ENCODE results near the gene ATL3. TPM values are rescaled to one million over a fixed set of nuclear protein-coding genes. Genes with fewer than 3 reads are reported as not detected.
"Not testable (repeated sequence)": the region's sequence is repeated elsewhere in the genome, so short reads cannot be mapped to it uniquely, and the experiment has no call there.

The ATL3 gene
- total RNA-seq, 1 experiment from 2014 or later: 92.4 TPM

- not testable (repeated sequence) for DNase-seq, H3K27me3 ChIP-seq, H3K9me3 ChIP-seq, H3K36me3 ChIP-seq, H3K4me3 ChIP-seq
Measured at GRCh38 chr11:63581224-63581623, 90.0 kb downstream of the ATL3 start.

- not testable (repeated sequence) for H3K4me3 ChIP-seq, H3K36me3 ChIP-seq, DNase-seq, H3K27me3 ChIP-seq, H3K9me3 ChIP-seq
Measured at GRCh38 chr11:63578882-63579281, 92.3 kb downstream of the ATL3 start.

- no peaks in the 10 kb centered on the region for H3K27me3 ChIP-seq
- no peaks in the 10 kb centered on the region; the same call in 1 of the 2 replicates for H3K36me3 ChIP-seq
- no peaks in the 10 kb centered on the region; the same call in 1 of the 2 replicates for H3K9me3 ChIP-seq
- peak; percentile 16 for DNase-seq
- peak overlapping the region; percentile 23 for H3K4me3 ChIP-seq
Measured at GRCh38 chr11:63574856-63575602, 96.1 kb downstream of the ATL3 start.

Other genes with a start within 250 kb of the ATL3 start
- not detected in 2 replicates for gene PLAAT5, start 180.2 kb downstream of the ATL3 start, total RNA-seq (2014; rRNA removed; shearing (Covaris generic); ENCODE audit: low replicate concordance)
- gene LGALS12, start 165.3 kb downstream of the ATL3 start, total RNA-seq (2014; rRNA removed; shearing (Covaris generic); ENCODE audit: low replicate concordance): 1.5 and 2.0 TPM in 2 replicates
- gene PLAAT4, start 134.6 kb downstream of the ATL3 start, total RNA-seq (2014; rRNA removed; shearing (Covaris generic); ENCODE audit: low replicate concordance): 33.9 and 56.1 TPM in 2 replicates
- not detected in 2 replicates for gene PLAAT2, start 108.0 kb downstream of the ATL3 start, total RNA-seq (2014; rRNA removed; shearing (Covaris generic); ENCODE audit: low replicate concordance)
- gene PLAAT3, start 56.9 kb downstream of the ATL3 start, total RNA-seq (2014; rRNA removed; shearing (Covaris generic); ENCODE audit: low replicate concordance): 13.6 and 28.8 TPM in 2 replicates
- gene RTN3, start 10.1 kb upstream of the ATL3 start, total RNA-seq (2014; rRNA removed; shearing (Covaris generic); ENCODE audit: low replicate concordance): 107 and 112 TPM in 2 replicates
- 5.1 and 8.6 TPM in 2 replicates for gene ZFTA, start 97.4 kb upstream of the ATL3 start, total RNA-seq (2014; rRNA removed; shearing (Covaris generic); ENCODE audit: low replicate concordance)
- 15.1 and 26.2 TPM in 2 replicates for gene SPINDOC, start 142.1 kb upstream of the ATL3 start, total RNA-seq (2014; rRNA removed; shearing (Covaris generic); ENCODE audit: low replicate concordance)
- gene MARK2, start 167.7 kb upstream of the ATL3 start, total RNA-seq (2014; rRNA removed; shearing (Covaris generic); ENCODE audit: low replicate concordance): 10.1 and 17.4 TPM in 2 replicates
- gene RCOR2, start 245.8 kb upstream of the ATL3 start, total RNA-seq (2014; rRNA removed; shearing (Covaris generic); ENCODE audit: low replicate concordance): 0.03 TPM in 1 of 2 replicates, not detected in the other